Ovary (tissue), 9 donors: ENCODE data around the gene OR5B2. TPM values are rescaled to one million over a fixed set of nuclear protein-coding genes. Genes with fewer than 3 reads are reported as not detected.

Experiments
- DNase-seq, 5 donors: peaks; one replicate each; pipeline ENCODE4 v3.0.0-alpha.2; 2019 to 2020
- H3K27ac ChIP-seq, 2 donors: fragments of 200-600 bp; one replicate each; pipeline versions ENCODE4 v1.5.1 to v1.8.0; 2019 to 2022
- H3K27me3 ChIP-seq: fragments of 200-600 bp; one replicate; pipeline ENCODE4 v1.8.0; 2022
- H3K36me3 ChIP-seq: fragments of 200-600 bp; sonication (generic); one replicate; pipeline ENCODE4 v1.5.1; 2019
- H3K4me1 ChIP-seq: one replicate; pipeline ENCODE4 v1.8.1; 2013; ENCODE audit warnings: mild to moderate bottlenecking, moderate library complexity; ENCODE audit not compliant: insufficient read depth
- H3K4me3 ChIP-seq: fragments of 200-600 bp; sonication (generic); one replicate; pipeline ENCODE4 v1.5.1; 2017
- H3K9me3 ChIP-seq, 2 donors: fragments of 200-600 bp in 1 of 2; sonication (generic) in 1 of 2; one replicate each; pipeline versions ENCODE4 v1.5.1 to v1.8.1; 2013 to 2019; ENCODE audit warnings: mild to moderate bottlenecking in 1 of 2, moderate library complexity in 1 of 2
- CTCF ChIP-seq, 3 donors: fragments of 450-650 bp in 2 of 3; fragments of 200-600 bp in 1 of 3; IDR thresholded peaks; one replicate each; pipeline versions ENCODE4 v1.5.1 to v1.8.0; 2016 to 2022; ENCODE audit warnings: antibody characterized with exemption in 3 of 3, mild to moderate bottlenecking in 1 of 3
- EP300 ChIP-seq: sonication (generic); formaldehyde crosslinking; IDR thresholded peaks from one replicate; pipeline ENCODE4 v1.6.1; 2017; ENCODE audit warnings: antibody characterized with exemption
- POLR2A ChIP-seq: fragments of 450-650 bp; IDR thresholded peaks from one replicate; pipeline ENCODE4 v1.6.1; 2017; ENCODE audit warnings: antibody characterized with exemption, mild to moderate bottlenecking, moderate library complexity
- whole genome bisulfite sequencing, 3 donors: extraction: QIAGEN DNeasy Blood & Tissue Kit in 1 of 3; methylation state at CpG; one replicate each; pipeline versions ENCODE4 v1.1.5 to v1.1.7; 2013 to 2017; 5-methylcytosine and 5-hydroxymethylcytosine counted together
- intact Hi-C, 4 donors: fragments of 100-400 bp; cut with DNase I; formaldehyde crosslinking; loops; one replicate each; pipeline versions ENCODE4 v1.11.0 to v1.15.1; 2022 to 2023
- polyA plus RNA-seq, 2 donors: library from polyadenylated mRNA; stranded (reverse); fragments of 200-250 nt in 1 of 2; fragments of 350-450 nt in 1 of 2; fragmentation: Illumina TruSeq in 1 of 2; extraction: RNeasy Lipid Tissue Mini Kit (QIAGEN cat#74804) in 1 of 2; gene quantifications; one replicate each; pipeline ENCODE4 v1.2.3, GENCODE V29; 2013 to 2014
- total RNA-seq, 7 donors: library from RNA; depleted of rRNA in 2 of 7; stranded (reverse); fragments of >200 nt in 2 of 7; fragmentation: NEBNext Ultra II Directional in 3 of 7; extraction: Animal tissue kit (Norgen Biotek cat#: 25700) in 3 of 7; gene quantifications; one replicate each; pipeline versions ENCODE4 v1.1.0 to v1.2.4, GENCODE V29; 2016 to 2023
- donor health status: DM: no; HTN: no; CAD: no; lungs with moderate emphysema.
- donor health status: DM: no; HTN: no; CAD: no.
- donor health status: Bipolar disorder and iron deficiency.
- donor health status: DM: yes; HTN: yes; CAD: no.
- donor health status: DM: no; HTN: no; CAD: no.
- donor health status: DM: yes; HTN: yes; CAD: no.

OR5B2 gene
- total and polyA plus RNA-seq, 9 donors: not detected

- no peaks in the 10 kb centered on the region for H3K9me3 ChIP-seq
- no peak overlapping the region for H3K4me3 ChIP-seq
- no peaks in the 10 kb centered on the region for H3K36me3 ChIP-seq
- H3K27ac ChIP-seq: no peak overlapping the region
- 75 to 84% (median 77%) methylated on average over 6 of the region's 6 CpGs for WGBS, 3 donors
- no peak for DNase-seq
- no peaks in the 10 kb centered on the region for H3K27me3 ChIP-seq
- TF ChIP-seq CTCF (IDR thresholded peaks at IDR 0.05) (no peak), EP300 (no peak), POLR2A (no peak)
- intact Hi-C loops: no loop called here
- H3K4me1 ChIP-seq: no peaks in the 10 kb centered on the region
Observed at GRCh38 chr11:58446294-58446693, 18.4 kb upstream of the OR5B2 start.

- Histone ChIP-seq H3K4me3 (no peak overlapping the region), H3K27ac (no peak overlapping the region), H3K9me3 (no peaks in the 10 kb centered on the region), H3K4me1 (no peaks in the 10 kb centered on the region), H3K27me3 (no peaks in the 10 kb centered on the region), H3K36me3 (no peaks in the 10 kb centered on the region)
- no peak for TF ChIP-seq EP300
- no peak for TF ChIP-seq CTCF (IDR thresholded peaks at IDR 0.05)
- TF ChIP-seq POLR2A: no peak
- DNase-seq: no peak
- intact Hi-C loops: no loop called here
- WGBS, 3 donors: 90 to 92% (median 91%) methylated on average over 2 of the region's 2 CpGs
Observed at GRCh38 chr11:58444300-58444699, 16.4 kb upstream of the OR5B2 start.

- H3K4me3 ChIP-seq: no peak within 1 kb of the TSS
- no peaks in the 10 kb centered on the region for H3K36me3 ChIP-seq
- H3K4me1 ChIP-seq: no peaks in the 10 kb centered on the region
- TF ChIP-seq POLR2A (no peak), EP300 (no peak), CTCF (IDR thresholded peaks at IDR 0.05) (no peak)
- intact Hi-C loops: no loop called here
- no peaks in the 10 kb centered on the region for H3K9me3 ChIP-seq
- no peak within 1 kb of the TSS for H3K27ac ChIP-seq
- no peaks in the 10 kb centered on the region for H3K27me3 ChIP-seq
- DNase-seq: no peak
- 76 to 94% (median 89%) methylated on average over 1 of the region's 1 CpG for WGBS, 3 donors
Observed at GRCh38 chr11:58442136-58442535, 14.2 kb upstream of the OR5B2 start, which contains the start of gene OR5B12. Gene OR5B12, minus strand, starts transcription at chr11:58442236. Its CDS starts 2,085 bp downstream, at chr11:58440151.

- no peaks in the 10 kb centered on the region for H3K4me1 ChIP-seq
- H3K27me3 ChIP-seq: no peaks in the 10 kb centered on the region
- H3K27ac ChIP-seq: no peak overlapping the region
- no peaks in the 10 kb centered on the region for H3K9me3 ChIP-seq
- 17 to 64% (median 37%) methylated on average over 4 of the region's 4 CpGs for WGBS, 3 donors
- intact Hi-C loops: no loop called here
- DNase-seq: no peak
- TF ChIP-seq EP300 (no peak), CTCF (IDR thresholded peaks at IDR 0.05) (no peak), POLR2A (no peak)
- no peak overlapping the region for H3K4me3 ChIP-seq
- H3K36me3 ChIP-seq: no peaks in the 10 kb centered on the region
Observed at GRCh38 chr11:58438486-58438885, 10.6 kb upstream of the OR5B2 start.

- no peak for DNase-seq
- intact Hi-C loops: no loop called here
- no peak overlapping the region for H3K27ac ChIP-seq
- WGBS, 3 donors: 38 to 70% (median 41%) methylated on average over 3 of the region's 3 CpGs
- H3K36me3 ChIP-seq: no peaks in the 10 kb centered on the region
- H3K4me1 ChIP-seq: no peaks in the 10 kb centered on the region
- no peak for TF ChIP-seq EP300
- TF ChIP-seq POLR2A: no peak
- no peak for TF ChIP-seq CTCF (IDR thresholded peaks at IDR 0.05)
- no peaks in the 10 kb centered on the region for H3K27me3 ChIP-seq
- H3K9me3 ChIP-seq: no peaks in the 10 kb centered on the region
- no peak overlapping the region for H3K4me3 ChIP-seq
Observed at GRCh38 chr11:58434217-58434616, 6.3 kb upstream of the OR5B2 start.
